Brain pericyte (primary cell): ENCODE data around the gene AHI1.
"Not testable (repeated sequence)": the region's sequence is repeated elsewhere in the genome, so short reads cannot be mapped to it uniquely, and the experiment has no call there.

ENCODE experiments used
- DNase-seq: peaks from one replicate; pipeline ENCODE4 v3.0.0-alpha.2; 2012; ENCODE audit warnings: low read depth, low spot score

The AHI1 gene

DNA sequence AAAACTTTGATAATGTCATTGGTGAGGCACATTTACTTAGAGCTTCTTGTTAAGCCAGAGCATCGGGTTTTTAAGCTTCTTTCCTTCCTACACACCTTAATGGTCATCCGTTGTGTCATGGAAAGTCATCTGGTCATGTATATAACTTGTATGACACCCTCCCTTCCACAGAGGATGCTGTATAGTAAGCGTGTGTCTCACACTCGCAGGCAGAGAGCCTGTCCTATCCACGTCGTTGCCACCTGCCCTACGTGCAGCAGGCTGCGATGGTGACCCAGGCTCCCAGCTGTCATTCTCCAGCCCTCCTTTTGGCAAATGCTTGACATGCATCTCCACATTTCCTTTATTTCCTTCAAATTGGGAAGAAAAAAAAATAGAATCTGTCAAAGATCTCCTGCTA, 230.9 kb downstream of the AHI1 start:
- no peak for DNase-seq

DNA sequence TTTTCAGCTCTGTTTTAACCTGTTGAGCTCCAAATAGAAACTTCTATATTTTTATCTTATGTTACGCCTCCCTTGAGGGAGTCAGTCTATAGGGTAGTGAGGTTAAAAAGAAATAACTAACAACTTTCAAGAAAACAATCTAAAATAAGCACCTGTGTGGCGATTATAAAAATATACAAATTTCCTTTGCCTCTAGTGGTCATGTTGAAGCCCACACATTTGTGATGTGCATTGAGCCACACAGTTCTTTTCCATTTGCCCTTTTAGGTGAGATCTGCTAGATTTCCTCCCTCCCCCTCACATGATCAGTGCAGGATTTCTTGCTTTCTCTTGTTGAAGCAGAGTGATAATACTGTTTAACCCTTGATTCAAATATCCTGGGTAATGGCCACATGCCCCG, 232.3 kb downstream of the AHI1 start:
- no peak for DNase-seq

DNA sequence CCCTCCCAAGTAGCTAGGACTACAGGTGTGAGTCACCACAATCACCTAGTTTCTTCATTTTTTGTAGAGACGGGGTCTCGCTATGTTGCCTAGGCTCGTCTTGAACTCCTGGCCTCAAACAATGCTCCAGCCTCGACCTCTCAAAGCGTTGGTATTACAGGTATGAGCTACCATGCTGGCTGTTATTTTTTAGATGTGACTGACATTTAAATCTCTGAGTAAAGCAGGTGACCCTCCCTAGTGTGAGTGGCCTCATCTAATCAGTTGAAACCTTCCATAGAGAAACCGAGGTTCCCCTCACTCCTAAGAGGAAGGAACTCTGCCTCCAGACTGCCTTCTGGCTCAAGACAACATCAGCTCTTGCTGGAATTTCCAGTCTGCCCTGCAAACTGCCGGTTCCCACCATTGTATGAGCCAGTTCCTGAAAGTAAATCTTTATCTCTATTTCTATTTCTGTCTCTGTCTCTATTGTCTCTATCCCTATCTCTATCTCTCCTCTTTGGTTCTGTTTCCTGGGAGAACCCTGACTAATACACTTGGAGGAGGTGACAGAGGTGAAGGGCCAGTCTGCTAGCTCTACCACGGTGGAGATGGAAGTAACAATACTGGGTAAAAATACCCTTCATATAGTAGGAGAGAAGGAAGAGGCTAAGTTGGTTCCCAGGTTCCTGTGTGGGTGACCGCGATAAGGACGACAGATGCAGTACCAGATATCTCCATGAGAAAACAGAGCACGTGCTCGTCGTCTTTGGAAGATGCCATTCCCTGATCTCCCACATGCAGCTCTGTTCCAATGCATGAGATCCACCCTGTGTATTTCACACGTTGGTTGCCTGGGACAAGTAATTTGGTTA, 235.4 kb downstream of the AHI1 start:
- DNase-seq: no peak

DNA sequence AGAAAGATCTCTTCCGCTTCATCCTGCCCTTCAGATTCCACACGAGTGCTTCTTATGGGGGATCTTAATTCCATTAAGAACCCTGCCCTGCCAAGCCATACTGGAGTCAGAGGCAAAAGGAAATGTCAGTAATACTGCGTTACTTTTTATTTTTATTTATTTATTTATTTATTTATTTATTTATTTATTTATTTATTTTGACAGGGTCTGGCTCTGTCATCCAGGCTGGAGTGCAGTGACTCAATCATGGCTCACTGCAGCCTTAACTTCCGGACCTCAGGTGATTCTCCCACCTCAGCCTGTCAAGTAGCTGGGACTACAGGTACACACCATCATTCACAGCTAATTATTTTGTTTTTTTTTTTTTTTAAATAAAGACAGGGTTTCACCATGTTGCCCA, 236.9 kb downstream of the AHI1 start:
- no peak for DNase-seq

DNA sequence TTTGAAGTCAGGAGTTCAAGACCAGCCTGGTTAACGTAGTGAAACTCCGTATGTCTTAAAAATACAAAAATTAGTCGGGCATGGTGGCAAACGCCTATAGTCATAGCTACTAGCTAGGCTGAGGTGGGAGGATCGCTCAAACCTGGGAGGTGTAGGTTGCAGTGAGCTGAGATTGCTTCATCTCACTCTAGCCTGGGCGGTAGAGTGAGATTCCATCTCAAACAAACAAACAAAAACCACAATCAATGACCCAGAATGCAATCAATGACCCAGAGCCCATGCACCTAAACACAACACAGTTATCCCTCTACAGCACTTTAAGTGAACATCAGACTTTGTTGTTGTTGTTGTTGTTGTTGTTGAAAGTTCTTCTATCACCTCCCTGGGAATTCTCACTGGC, 238.6 kb downstream of the AHI1 start:
- no peak for DNase-seq

DNA sequence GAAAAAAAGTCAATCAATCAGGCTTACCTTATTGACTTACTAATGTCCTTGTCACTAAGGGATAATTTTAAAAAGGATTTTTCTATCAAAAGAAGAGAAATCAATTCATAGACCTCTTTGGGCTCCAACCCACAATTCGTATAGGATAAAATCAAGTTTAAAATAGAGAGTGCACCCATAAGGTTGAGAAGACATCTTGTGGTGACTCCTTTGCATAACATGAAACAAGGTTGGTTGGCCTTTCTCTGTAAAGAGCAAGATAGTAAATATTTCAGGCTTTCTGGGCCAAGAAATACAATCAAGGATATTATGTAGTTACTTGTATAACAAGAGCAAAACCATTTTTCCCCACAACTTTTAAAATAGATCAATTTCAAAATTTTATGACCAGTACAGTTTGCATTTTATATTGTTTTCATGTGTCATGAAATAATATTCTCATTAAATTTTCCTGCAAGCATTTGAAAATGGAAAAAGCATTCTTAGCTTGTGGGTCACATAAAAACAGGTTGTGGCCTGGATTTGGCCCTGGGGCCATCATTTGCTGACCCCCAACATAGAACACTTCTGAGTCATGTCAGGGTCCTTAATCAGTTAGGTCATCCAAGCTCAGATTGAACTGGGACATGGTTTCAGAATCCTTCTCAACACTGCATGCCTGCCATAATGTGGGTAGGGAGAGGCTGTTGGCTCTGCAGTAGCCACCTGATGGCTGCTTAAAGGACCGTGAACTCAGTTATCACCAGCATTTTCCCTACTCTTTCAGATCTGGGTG, 239.7 kb downstream of the AHI1 start:
- DNase-seq: no peak

DNA sequence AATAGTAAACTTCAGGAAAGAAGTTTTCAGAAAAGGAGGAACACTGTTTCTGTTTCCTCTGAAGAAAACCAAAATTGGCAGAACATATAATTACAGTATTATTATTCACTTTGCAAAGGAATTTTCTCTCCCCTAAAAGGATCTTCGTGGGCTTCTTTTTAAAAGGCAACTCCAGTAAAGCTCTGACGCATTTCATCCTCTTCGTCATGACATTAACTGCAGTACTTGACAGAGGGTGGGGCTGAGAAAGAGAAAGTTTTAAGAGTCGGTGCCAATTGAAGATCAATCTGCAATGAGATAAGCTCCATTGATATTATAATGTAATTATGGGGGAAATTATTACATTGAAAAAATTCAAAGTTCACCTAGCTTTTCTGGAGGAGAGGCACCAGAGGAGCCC, 240.7 kb downstream of the AHI1 start:
- no peak for DNase-seq

DNA sequence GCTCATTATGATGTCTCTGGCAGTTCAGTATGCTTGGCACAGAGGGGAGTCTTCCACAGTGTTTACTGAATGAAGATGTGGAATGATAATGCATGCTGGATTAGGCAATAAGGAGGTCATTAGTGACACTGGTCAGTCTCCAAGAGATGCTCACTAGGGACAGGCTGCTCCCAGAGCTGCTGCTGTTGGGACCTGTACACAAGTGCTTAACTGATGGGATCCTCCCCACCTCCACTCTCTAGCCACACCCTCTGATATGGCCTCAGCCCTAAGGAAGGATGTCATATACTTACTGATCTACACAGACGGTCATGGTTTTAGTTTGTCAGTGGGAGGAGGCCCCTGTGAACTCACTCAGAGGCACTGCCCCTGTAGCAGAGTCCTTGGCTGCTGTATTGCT, 243.1 kb downstream of the AHI1 start:
- no peak for DNase-seq

DNA sequence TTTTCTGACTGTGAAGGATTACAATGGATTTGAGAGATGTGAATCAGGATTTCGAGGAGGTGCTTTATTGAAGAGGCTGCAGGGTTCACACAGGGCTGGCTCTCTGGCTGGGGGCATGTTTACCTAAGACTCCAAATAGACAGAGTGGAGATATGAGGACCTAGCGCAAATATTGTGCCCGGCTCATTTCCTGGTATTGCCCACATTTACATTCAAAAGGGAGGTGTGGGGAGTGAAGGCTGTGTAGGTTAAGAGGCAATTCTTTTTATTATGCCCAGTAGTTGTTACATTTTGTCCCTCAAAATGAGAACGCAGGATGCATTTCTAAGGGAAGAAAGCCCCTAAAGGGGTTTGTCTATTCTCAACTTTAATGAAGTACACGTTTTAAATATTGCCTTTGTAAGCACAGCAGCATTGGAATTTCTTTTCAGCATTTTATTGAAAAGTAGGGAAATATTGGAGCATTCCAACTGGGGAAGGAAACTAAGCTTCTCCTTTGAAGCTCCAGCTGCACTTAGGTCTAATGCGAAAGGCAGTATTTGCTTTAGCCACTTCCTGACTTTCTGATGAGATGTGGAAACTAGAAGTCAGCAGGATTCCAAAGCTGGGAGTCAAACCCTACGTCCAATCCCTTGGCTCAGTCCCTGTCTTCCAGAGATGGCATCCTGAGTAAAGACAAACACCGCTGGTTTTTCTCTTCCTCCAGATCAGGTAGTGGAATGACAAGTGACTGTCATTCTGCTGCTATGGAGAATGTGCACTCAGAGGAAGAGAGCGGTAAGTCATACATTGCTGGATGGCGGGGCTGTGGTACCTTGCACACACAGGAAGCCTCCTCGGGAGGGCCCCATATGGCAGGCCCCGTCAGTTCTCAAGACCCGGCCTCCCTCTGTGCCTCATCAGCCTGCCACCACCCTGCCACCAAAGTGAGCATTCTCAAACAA, 245.8 kb downstream of the AHI1 start:
- DNase-seq: no peak

DNA sequence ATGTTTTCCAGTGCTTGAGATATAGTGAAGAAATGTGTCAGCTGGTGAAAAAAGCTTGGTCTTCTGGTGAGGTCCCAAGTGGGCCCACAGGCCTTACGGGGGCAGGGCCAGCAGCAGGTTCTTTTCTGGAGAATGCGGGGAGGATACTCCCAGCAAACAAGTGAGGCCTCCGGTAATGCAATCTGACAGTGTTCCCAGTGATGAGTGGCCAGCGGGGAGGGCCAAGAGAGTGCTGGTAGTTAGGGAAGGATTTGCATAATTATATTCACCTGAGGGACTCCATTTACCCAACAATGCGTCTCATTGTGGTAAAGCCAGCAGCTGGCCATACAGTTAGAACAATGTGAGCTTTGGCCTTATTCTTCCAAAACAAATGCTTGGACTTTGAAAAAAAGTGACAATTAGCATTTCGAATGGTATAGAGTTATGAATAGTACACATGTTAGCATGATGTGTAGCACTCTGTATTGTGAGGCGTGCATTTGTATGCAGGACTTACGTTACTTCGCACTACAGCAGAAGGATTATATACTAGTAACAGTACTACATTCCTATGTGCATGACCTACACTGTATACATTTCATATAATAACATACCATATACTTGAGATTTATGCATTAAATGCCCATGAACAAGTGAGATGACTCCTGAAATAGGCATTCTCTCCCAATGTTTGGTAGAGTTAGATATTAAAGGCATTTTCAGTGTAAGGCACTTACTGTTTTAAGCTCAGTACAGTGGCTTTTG, 246.6 kb downstream of the AHI1 start:
- no peak for DNase-seq

DNA sequence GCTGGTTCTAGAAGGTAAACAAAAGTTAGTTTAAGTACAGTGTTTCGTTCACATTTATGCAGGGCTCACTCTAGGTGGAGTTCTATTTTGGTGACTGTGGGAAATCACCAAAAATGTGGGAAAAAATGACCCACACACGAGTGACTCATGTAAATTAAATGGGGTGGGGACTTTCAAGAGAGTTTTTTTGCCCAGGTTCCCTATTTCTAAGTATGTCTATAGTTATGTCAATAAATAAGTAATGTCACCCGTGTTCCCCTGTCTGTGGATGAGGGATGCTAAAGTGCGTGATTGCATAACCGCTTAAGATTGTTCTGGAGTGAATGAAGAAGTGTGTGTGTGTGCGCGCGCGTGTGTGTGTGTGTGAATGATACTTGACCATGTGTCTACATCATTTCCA, 247.3 kb downstream of the AHI1 start:
- DNase-seq: no peak

DNA sequence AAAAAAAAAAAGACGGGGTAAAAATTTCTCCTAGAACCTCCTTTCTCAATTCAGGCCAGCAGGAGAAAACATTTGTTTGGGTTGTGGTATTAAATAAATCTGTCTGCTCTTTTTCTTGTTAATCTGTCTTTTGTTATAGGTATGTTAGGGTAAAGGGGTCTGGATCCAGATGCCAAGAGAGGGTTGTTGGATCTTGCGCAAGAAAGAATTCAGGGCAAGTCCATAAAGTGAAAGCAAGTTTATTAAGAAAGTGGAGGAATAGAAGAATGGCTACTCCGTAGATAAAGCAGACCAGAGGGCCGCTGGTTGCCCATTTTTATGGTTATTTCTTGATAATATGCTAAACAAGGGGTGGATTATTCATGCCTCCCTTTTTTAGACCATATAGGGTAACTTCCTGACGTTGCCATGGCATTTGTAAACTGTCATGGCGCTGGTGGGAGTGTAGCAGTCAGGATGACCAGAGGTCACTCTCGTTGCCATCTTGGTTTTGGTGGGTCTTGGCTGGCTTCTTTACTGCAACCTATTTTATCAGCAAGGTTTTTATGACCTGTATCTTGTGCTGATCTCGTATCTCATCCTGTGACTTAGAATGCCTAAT, 251.0 kb downstream of the AHI1 start:
- DNase-seq: not testable (repeated sequence)

DNA sequence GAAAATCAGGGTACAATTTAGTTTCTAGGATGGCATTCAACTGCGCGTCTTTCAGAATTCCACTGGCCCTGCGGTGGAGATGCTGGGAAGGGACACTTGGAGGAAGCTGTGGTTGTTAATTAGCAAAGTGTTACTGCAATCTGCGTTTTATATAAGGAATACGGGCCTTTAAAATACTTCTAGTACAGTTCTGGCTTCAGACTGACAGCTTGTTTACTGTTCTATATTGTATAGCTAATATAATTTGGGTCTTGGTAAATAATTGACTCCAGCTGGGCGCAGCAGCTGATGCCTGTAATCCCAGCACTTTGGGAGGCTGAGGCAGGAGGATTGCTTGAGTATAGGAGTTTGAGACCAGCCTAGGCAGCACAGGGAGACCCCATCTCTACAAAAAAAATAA, 252.7 kb downstream of the AHI1 start:
- no peak for DNase-seq

DNA sequence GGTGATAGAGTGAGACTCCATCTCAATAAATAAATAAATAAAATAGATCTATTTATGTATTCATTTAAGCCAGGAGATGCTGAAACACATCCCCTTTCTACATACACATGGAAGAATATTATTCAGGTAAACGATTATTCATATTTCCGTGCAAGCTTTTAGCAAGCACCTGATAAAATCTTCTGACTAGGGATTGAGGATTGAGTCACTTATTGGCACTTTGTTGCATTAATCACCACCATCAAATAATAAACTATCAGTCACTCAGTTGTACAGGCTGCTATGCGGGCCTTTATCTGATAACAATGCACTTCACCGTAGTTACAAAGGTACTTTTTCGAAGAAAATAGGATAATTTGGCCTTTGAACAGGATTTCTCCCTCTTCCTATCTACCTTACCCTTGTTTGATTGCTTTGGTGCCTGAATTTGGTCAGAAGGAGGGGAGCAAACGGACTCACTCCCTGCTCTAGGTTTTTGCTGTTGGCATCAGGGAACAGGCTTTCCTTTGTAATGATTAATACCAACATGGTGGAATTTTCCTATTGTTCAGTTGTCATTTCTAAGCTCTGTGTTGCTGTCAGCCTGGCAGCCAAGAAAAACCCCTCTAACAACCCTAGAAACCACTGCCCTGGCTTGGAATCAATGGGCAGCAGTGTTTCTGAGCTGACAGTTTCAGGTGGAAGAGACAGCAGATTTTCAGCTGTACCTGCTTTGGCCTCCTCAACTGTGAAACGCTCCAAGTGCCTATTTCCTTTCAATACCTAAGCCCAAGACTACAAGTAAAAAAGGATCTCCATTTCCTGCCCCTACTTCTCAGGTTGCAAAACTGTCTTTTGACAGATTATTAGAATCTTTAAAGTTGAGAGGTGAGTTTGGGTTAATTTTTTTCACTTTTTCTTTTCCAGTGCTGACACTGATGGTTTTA, 253.4 kb downstream of the AHI1 start:
- DNase-seq: no peak

DNA sequence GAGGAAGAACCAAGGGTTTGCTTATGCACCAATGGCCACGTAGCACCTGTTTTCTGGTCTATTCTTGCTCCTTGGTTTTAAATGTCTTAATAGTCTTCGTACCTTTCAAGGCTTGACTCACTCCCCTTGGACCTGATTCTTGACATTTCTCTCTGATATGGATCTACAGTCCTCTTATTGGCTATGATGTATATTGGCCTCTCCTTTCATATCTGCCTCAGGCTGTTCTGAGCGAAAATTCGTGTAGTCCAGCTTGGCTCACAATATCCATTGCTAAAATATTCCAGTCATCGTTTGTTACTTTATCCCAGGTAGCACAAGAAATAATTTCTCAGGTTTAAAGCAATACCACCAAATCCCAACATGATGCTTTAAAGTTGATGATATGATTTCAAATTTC, 256.8 kb downstream of the AHI1 start:
- no peak for DNase-seq

DNA sequence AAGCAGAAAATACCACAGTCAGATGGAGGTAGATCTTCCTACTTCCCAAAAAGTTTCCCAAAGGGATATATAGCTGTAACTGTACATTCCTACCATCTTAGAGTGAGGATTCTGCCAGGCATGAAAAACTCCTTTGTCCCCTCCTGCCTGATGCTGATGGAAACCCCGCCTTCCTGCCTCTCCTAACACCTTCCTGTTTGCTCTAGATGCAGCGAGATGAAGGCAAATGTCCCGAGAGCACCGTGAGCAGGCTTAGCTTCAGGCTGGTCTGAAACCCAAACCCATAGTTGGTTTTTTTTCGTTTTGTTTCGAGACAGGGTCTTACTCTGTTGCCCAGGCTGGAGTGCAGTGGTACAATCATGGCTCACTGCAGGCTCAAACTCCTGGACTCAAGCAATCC, 260.8 kb downstream of the AHI1 start:
- no peak for DNase-seq

DNA sequence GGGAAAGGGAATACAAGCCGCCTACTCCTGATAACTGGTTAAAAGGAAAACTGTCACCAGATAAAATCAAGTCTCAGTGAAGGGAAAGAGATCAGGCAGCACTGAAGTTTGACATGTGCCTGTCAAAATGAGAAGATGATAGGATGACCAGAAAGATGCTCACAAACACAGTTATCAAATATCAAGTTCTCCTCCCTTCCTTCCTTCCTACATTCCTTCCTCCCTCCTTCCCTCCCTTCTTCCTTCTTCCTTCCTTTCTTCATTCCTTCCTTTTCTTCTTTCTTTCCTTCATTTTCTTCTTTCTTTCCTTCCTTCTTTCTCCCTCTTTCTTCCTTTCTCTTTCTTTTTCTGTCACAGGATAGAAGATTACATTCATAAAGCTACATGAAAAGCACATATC, 261.2 kb downstream of the AHI1 start:
- DNase-seq: no peak

DNA sequence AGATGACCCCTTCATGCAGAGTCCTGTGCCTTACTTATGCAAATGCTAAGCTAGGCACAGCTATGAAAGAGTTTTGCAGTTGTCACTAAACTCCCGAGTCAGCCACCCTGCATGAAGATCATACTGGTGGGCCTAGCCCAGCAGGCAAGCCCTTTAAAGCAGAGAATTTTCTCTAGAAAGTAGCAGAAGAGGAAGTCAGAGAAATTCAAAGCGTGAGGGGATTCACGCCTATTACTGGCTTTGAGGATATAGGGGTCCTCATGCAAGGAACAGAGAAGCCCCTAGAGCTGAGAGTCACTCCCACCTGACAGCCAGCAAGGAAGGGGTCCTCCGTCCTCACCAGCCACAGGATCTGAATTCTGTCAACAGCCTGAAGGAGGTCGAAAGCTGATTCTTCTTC, 261.8 kb downstream of the AHI1 start:
- DNase-seq: no peak

DNA sequence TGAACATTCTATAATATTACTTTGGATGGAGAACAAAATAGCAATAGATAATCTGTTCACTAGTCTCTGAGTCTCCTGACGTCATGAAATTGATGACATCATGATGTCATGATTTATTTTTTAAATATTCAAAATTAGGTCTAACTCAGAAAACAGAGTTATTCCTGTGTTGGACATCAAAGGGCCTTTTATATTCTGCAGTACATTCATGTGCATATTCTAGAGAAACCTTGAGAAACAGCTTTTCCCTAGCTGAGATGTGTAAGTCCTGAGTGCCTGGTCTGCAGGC, 263.1 kb downstream of the AHI1 start:
- no peak for DNase-seq
